A549 (cell line): ENCODE data around the gene LOX. TPM values are rescaled to one million over a fixed set of nuclear protein-coding genes. Genes with fewer than 3 reads are reported as not detected.
A peak's percentile ranks its signal among the peaks of the same experiment; 100 is the strongest.

Experiments
- ATAC-seq, 2 experiments: fragments of 200-7000 bp in 1 of 2; fragments of >200 bp in 1 of 2; cut with Nextera tagmentation in 1 of 2; cut with Tn5 transposase in 1 of 2; 3 replicates each; pipeline versions ENCODE4 v1.8.0 to v1.9.1; 2018 to 2020; ENCODE audit warnings: mild to moderate bottlenecking in 1 of 2, moderate library complexity in 1 of 2
- CTCF ChIA-PET: fragments of 300-600 bp; sonication (Branson Sonifier 250); formaldehyde crosslinking; extraction: SDS; loops from one replicate; lab custom pipeline; 2021; ENCODE audit warnings: antibody characterized with exemption, inconsistent platforms; lab: Yijun Ruan, JAX
- POLR2A ChIA-PET: fragments of 350-600 bp; formaldehyde crosslinking; extraction: SDS; loops from one replicate; lab custom pipeline; 2021; ENCODE audit warnings: antibody characterized with exemption, inconsistent platforms; lab: Yijun Ruan, JAX
- DNase-seq, 2 experiments: peaks; one replicate each; pipeline versions ENCODE4 v3.0.0 to v3.0.0-alpha.2; 2011 to 2016; ENCODE audit warnings: low read depth in 1 of 2, low spot score in 1 of 2
- FAIRE-seq: peaks from 2 replicates; lab custom pipeline; 2011; peaks lifted over from hg19 to GRCh38; lab: Jason Lieb, UNC
- H3K27ac ChIP-seq, 2 experiments: fragments of >200 bp; sonication (Bioruptor Twin); formaldehyde crosslinking; 3 replicates each; pipeline ENCODE4 v1.5.1; 2016 to 2017
- H3K4me1 ChIP-seq: fragments of >200 bp; sonication (Bioruptor Twin); formaldehyde crosslinking; 3 replicates; pipeline ENCODE4 v1.6.1; 2016
- H3K4me2 ChIP-seq: fragments of >200 bp; sonication (Bioruptor Twin); formaldehyde crosslinking; 3 replicates; pipeline ENCODE4 v1.6.1; 2016
- H3K4me3 ChIP-seq: fragments of >200 bp; sonication (Bioruptor Twin); formaldehyde crosslinking; 3 replicates; pipeline ENCODE4 v1.5.1; 2016
- H3K9me3 ChIP-seq: fragments of >200 bp; sonication (Bioruptor Twin); formaldehyde crosslinking; 3 replicates; pipeline ENCODE4 v1.6.1; 2016
- ATOH8 ChIP-seq: fragments of 250-450 bp; sonication (Bioruptor Pico); IDR thresholded peaks from 2 replicates; pipeline ENCODE4 v1.5.0; 2020; ENCODE audit warnings: low read depth, mild to moderate bottlenecking, moderate library complexity
- CTCF ChIP-seq: fragments of >200 bp; sonication (Bioruptor Twin); formaldehyde crosslinking; IDR thresholded peaks from 3 replicates; pipeline ENCODE4 v1.5.1; 2016
- EHF ChIP-seq: fragments of 250-450 bp; sonication (Bioruptor Pico); IDR thresholded peaks from 2 replicates; pipeline ENCODE4 v1.5.0; 2020; ENCODE audit warnings: mild to moderate bottlenecking
- ESRRA ChIP-seq: fragments of 150-350 bp; IDR thresholded peaks from 2 replicates; pipeline ENCODE4 v1.6.1; 2014; ENCODE audit warnings: mild to moderate bottlenecking, low read length, borderline replicate concordance
- FOXS1 ChIP-seq: fragments of 250-450 bp; sonication (Bioruptor Pico); IDR thresholded peaks from 2 replicates; pipeline ENCODE4 v1.5.0; 2020; ENCODE audit warnings: mild to moderate bottlenecking, moderate library complexity
- HOXA7 ChIP-seq: fragments of 250-450 bp; sonication (Bioruptor Pico); IDR thresholded peaks from 2 replicates; pipeline ENCODE4 v1.5.0; 2020; ENCODE audit warnings: mild to moderate bottlenecking, moderate library complexity
- HOXB13 ChIP-seq: fragments of 250-450 bp; sonication (Bioruptor Pico); IDR thresholded peaks from 2 replicates; pipeline ENCODE4 v1.5.0; 2020; ENCODE audit warnings: low read depth, mild to moderate bottlenecking, moderate library complexity
- HOXB5 ChIP-seq: fragments of 250-450 bp; sonication (Bioruptor Pico); IDR thresholded peaks from 2 replicates; pipeline ENCODE4 v1.5.0; 2020; ENCODE audit warnings: mild to moderate bottlenecking, moderate library complexity
- JUNB ChIP-seq: fragments of >200 bp; sonication (Bioruptor Twin); formaldehyde crosslinking; IDR thresholded peaks from 2 replicates; pipeline ENCODE4 v1.6.1; 2016
- KDM1A ChIP-seq: fragments of 200-600 bp; sonication (generic); IDR thresholded peaks from 2 replicates; pipeline ENCODE4 v1.6.1; 2016; ENCODE audit warnings: low read depth, mild to moderate bottlenecking
- KDM5A ChIP-seq: fragments of 200-600 bp; sonication (generic); IDR thresholded peaks from 2 replicates; pipeline ENCODE4 v1.6.1; 2016; ENCODE audit warnings: antibody characterized with exemption, mild to moderate bottlenecking
- NR3C1 ChIP-seq: fragments of >200 bp; sonication (Bioruptor Twin); formaldehyde crosslinking; IDR thresholded peaks from 3 replicates; pipeline ENCODE4 v1.6.1; 2017
- RAD21 ChIP-seq, 2 experiments: fragments of >200 bp in 1 of 2; sonication (Bioruptor Twin) in 1 of 2; formaldehyde crosslinking in 1 of 2; IDR thresholded peaks in 1 of 2; conservative IDR thresholded peaks in 1 of 2; 2 replicates in 1 of 2; 3 replicates in 1 of 2; pipeline ENCODE4 v1.6.1; 2012 to 2018; ENCODE audit warnings: inconsistent platforms in 1 of 2
- RCOR1 ChIP-seq: fragments of 150-350 bp; IDR thresholded peaks from 2 replicates; pipeline ENCODE4 v1.6.1; 2014; ENCODE audit warnings: antibody characterized with exemption, low read length, low read depth
- REST ChIP-seq: fragments of 200-600 bp; sonication (generic); IDR thresholded peaks from 2 replicates; pipeline ENCODE4 v1.6.1; 2016; ENCODE audit warnings: antibody characterized with exemption, mild to moderate bottlenecking, moderate library complexity
- SMC3 ChIP-seq: fragments of >200 bp; sonication (Bioruptor Twin); formaldehyde crosslinking; IDR thresholded peaks from 3 replicates; pipeline ENCODE4 v1.6.1; 2018; ENCODE audit warnings: inconsistent platforms
- SREBF2 ChIP-seq: fragments of 450-650 bp; IDR thresholded peaks from 2 replicates; pipeline ENCODE4 v1.6.1; 2014; ENCODE audit warnings: mild to moderate bottlenecking, moderate library complexity
- ZC3H11A ChIP-seq: fragments of 450-650 bp; IDR thresholded peaks from 2 replicates; pipeline ENCODE4 v1.6.1; 2014; ENCODE audit warnings: antibody characterized with exemption, mild to moderate bottlenecking
- ZNF302 ChIP-seq: fragments of 250-450 bp; sonication (Bioruptor Pico); IDR thresholded peaks from 2 replicates; pipeline ENCODE4 v1.9.0; 2021; ENCODE audit warnings: inconsistent platforms, mild to moderate bottlenecking, moderate library complexity
- ZSCAN20 ChIP-seq: fragments of 250-450 bp; sonication (Bioruptor Pico); IDR thresholded peaks from 2 replicates; pipeline ENCODE4 v1.8.0; 2022; ENCODE audit warnings: mild to moderate bottlenecking, moderate library complexity
- WGBS: methylation state at CpG from one replicate; pipeline ENCODE4 v1.1.6; 2017; ENCODE audit errors: missing lambda C conversion rate; 5-methylcytosine and 5-hydroxymethylcytosine counted together
- polyA plus RNA-seq, 4 experiments: library from polyadenylated mRNA; depleted of rRNA in 3 of 4; stranded (reverse); fragments of >200 nt; fragmentation: RNase III in 1 of 4; extraction: RNeasy Plus Mini Kit Qiagen cat#74134 plus additional on column Dnase treatment in 1 of 4; gene quantifications; 2 replicates in 3 of 4; 3 replicates in 1 of 4; pipeline ENCODE4 v1.2.3, GENCODE V29; 2011 to 2017
- TF ChIP-seq, protein P1 (sequence below): fragments of >200 bp; sonication (Bioruptor Twin); formaldehyde crosslinking; IDR thresholded peaks from 2 replicates; pipeline ENCODE4 v1.6.1; 2016
- TF ChIP-seq, protein P2 (sequence below): IDR thresholded peaks from 2 replicates; pipeline ENCODE4 v1.6.1; 2012; ENCODE audit warnings: low read depth, borderline replicate concordance
- TF ChIP-seq, protein P3 (sequence below): fragments of >200 bp; sonication (Bioruptor Twin); formaldehyde crosslinking; IDR thresholded peaks from 3 replicates; pipeline ENCODE4 v1.6.1; 2016

The LOX gene
- polyA plus RNA-seq, 2 of the 4 experiments (the other 2 are of a cell fraction): 0.34 to 0.36 TPM

GRCh38 chr5:122035913-122036312 lies 42.1 kb downstream of the LOX start:
- 71% methylated on average over 2 of the region's 2 CpGs for WGBS
- no peak overlapping the region for H3K27ac ChIP-seq
- CTCF ChIA-PET: interaction anchor here (0.6 to 1.3 kb wide), 2 partner anchors 54 to 62 kb away, joined by 3 read pairs; no protein-coding TSS in a partner anchor
- FAIRE-seq: no peak
- H3K4me3 ChIP-seq: no peak overlapping the region
- no peak for DNase-seq
- POLR2A ChIA-PET: no interaction called here
- H3K4me2 ChIP-seq: no peak overlapping the region
- H3K4me1 ChIP-seq: peaks cover 4% of the 10 kb centered on the region; the same call in 1 of the 3 replicates
- H3K9me3 ChIP-seq: no peaks in the 10 kb centered on the region
- TF ChIP-seq HOXB13 (no peak), RAD21 (conservative IDR thresholded peaks at IDR 0.05 in 1 of 2, IDR thresholded peaks at IDR 0.05 in 1 of 2) (no peak)
- TF ChIP-seq, all 56 proteins: peak for 0
- ATAC-seq: no peak

- DNase-seq (no peak), FAIRE-seq (no peak), ATAC-seq (no peak)
- TF ChIP-seq, protein P1, sequence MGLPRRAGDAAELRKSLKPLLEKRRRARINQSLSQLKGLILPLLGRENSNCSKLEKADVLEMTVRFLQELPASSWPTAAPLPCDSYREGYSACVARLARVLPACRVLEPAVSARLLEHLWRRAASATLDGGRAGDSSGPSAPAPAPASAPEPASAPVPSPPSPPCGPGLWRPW: no peak
- WGBS: 90% methylated on average over 2 of the region's 2 CpGs
- Histone ChIP-seq H3K4me1 (0 out of 3 replicates have a peak, but pooled peaks cover 3% of the 10 kb centered on the region), H3K4me3 (no peak overlapping the region), H3K9me3 (no peaks in the 10 kb centered on the region), H3K27ac (no peak overlapping the region), H3K4me2 (no peak overlapping the region)
- ChIA-PET CTCF (no interaction called here), POLR2A (no interaction called here)
These were observed 46.2 kb downstream of the LOX start for GRCh38 chr5:122031836-122032235.

DNA sequence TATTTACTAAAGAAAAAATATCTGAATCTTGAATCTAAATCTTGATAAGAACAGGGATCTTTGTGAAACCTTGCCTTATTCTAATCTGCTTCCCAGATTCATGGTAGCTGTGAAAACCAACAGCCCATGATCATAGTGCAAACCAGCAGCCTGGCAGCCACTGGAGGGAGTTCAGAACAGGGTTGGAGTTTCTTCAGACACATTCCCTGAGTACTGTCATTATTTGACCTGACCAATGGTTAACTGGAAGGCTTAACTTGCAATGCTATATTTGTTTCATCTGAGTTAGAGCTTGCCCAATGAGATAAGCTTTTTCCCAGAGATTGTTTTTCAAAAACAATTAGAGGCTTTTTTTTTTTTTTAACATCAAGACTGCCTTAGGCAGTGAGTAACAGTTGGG lies 47.8 kb downstream of the LOX start:
- Histone ChIP-seq H3K4me3 (no peak overlapping the region), H3K9me3 (no peaks in the 10 kb centered on the region), H3K27ac (no peak overlapping the region)
- no peak for FAIRE-seq
- CTCF ChIA-PET: interaction anchor here (0.6 kb wide), 1 partner anchor 21 kb away, joined by 5 read pairs; no protein-coding TSS in a partner anchor
- ATAC-seq: peak; percentile 50 to 60; a peak in 5 of 6 replicates
- DNase-seq: peak in 1 of 2 experiments; percentile 7
- TF ChIP-seq RCOR1 (no peak), ZNF302 (CRISPR knock-in tag) (no peak), ZC3H11A (no peak), SMC3 (no peak), HOXB13 (no peak), CTCF (no peak), JUNB (no peak), KDM5A (no peak), ESRRA (no peak), HOXB5 (no peak), SREBF2 (no peak), FOXS1 (CRISPR knock-in tag) (no peak), ZSCAN20 (CRISPR knock-in tag) (no peak), HOXA7 (CRISPR knock-in tag) (no peak), EHF (no peak)
- TF ChIP-seq, protein P1: no peak
- TF ChIP-seq, protein P2, sequence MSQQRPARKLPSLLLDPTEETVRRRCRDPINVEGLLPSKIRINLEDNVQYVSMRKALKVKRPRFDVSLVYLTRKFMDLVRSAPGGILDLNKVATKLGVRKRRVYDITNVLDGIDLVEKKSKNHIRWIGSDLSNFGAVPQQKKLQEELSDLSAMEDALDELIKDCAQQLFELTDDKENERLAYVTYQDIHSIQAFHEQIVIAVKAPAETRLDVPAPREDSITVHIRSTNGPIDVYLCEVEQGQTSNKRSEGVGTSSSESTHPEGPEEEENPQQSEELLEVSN: no peak
- TF ChIP-seq, all 56 proteins: peak for 0
- no peak overlapping the region for H3K4me2 ChIP-seq
- H3K4me1 ChIP-seq: 0 out of 3 replicates have a peak, but pooled peaks cover 3% of the 10 kb centered on the region
- POLR2A ChIA-PET: no interaction called here

GRCh38 chr5:122029818-122030217 lies 48.2 kb downstream of the LOX start:
- H3K27ac ChIP-seq: no peak overlapping the region
- FAIRE-seq (no peak), DNase-seq (no peak), ATAC-seq (no peak)
- 0 out of 3 replicates have a peak, but pooled peaks cover 3% of the 10 kb centered on the region for H3K4me1 ChIP-seq
- H3K4me3 ChIP-seq: no peak overlapping the region
- ChIA-PET POLR2A (no interaction called here), CTCF (interaction anchor here (0.6 kb wide), 1 partner anchor 22 kb away, joined by 5 read pairs; no protein-coding TSS in a partner anchor)
- H3K9me3 ChIP-seq: no peaks in the 10 kb centered on the region
- no peak overlapping the region for H3K4me2 ChIP-seq
- 93% methylated on average over 1 of the region's 1 CpG for WGBS
- no peak for TF ChIP-seq KDM1A
- TF ChIP-seq HOXA7 (CRISPR knock-in tag): no peak
- TF ChIP-seq ATOH8: no peak
- no peak for TF ChIP-seq REST
- TF ChIP-seq JUNB: no peak
- TF ChIP-seq, protein P3, sequence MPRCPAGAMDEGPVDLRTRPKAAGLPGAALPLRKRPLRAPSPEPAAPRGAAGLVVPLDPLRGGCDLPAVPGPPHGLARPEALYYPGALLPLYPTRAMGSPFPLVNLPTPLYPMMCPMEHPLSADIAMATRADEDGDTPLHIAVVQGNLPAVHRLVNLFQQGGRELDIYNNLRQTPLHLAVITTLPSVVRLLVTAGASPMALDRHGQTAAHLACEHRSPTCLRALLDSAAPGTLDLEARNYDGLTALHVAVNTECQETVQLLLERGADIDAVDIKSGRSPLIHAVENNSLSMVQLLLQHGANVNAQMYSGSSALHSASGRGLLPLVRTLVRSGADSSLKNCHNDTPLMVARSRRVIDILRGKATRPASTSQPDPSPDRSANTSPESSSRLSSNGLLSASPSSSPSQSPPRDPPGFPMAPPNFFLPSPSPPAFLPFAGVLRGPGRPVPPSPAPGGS: no peak
- TF ChIP-seq NR3C1: no peak
